IMR-90 (cell line): ENCODE measurements around the gene KLHL17. TPM values are rescaled to one million over a fixed set of nuclear protein-coding genes. Genes with fewer than 3 reads are reported as not detected.
"Not testable (repeated sequence)": the region's sequence is repeated elsewhere in the genome, so short reads cannot be mapped to it uniquely, and the experiment has no call there.

ENCODE experiments used
- ATAC-seq: fragments of 200-7000 bp; cut with Tn5 transposase; 2 replicates; pipeline ENCODE4 v1.9.1; 2020; ENCODE audit warnings: low read depth, mild to moderate bottlenecking, moderate library complexity
- BruUV-seq: library from RNA; stranded (reverse); fragments of 400-500 nt; replicated peaks from 2 replicates; lab custom pipeline; 2021; lab: Mats Ljungman, UMichigan
- CTCF ChIA-PET: fragments of 300-600 bp; formaldehyde crosslinking; extraction: SDS; loops from one replicate; lab custom pipeline; 2021; ENCODE audit warnings: antibody characterized with exemption; lab: Yijun Ruan, JAX
- POLR2A ChIA-PET: fragments of 300-600 bp; sonication (Branson Sonifier 250); formaldehyde crosslinking; loops from one replicate; lab custom pipeline; 2022; ENCODE audit warnings: antibody characterized with exemption; ENCODE audit not compliant: unreplicated experiment; lab: Charles Lee
- DNase-seq: peaks from one replicate; pipeline ENCODE4 v3.0.0; 2013
- H2AFZ ChIP-seq: replicated peaks from 2 replicates; pipeline ENCODE3; 2013; ENCODE audit warnings: low read length, mild to moderate bottlenecking; ENCODE audit not compliant: poor library complexity
- H2AK5ac ChIP-seq: 2 replicates; pipeline ENCODE4 v1.6.1; 2013; ENCODE audit warnings: low read depth, low read length, inconsistent platforms
- H2AK9ac ChIP-seq: replicated peaks from 2 replicates; pipeline ENCODE3; 2013; ENCODE audit warnings: mild to moderate bottlenecking, low read depth, low read length, moderate library complexity; ENCODE audit not compliant: poor library complexity
- H2BK120ac ChIP-seq: 2 replicates; pipeline ENCODE4 v1.6.1; 2013; ENCODE audit warnings: low read depth, low read length, inconsistent platforms
- H2BK15ac ChIP-seq: 3 replicates; pipeline ENCODE4 v1.6.1; 2013; ENCODE audit warnings: low read depth, low read length, inconsistent platforms
- H2BK20ac ChIP-seq: 2 replicates; pipeline ENCODE4 v1.6.1; 2013; ENCODE audit warnings: low read depth, mild to moderate bottlenecking, inconsistent platforms, low read length, moderate library complexity
- H2BK5ac ChIP-seq: 2 replicates; pipeline ENCODE4 v1.6.1; 2013; ENCODE audit warnings: mild to moderate bottlenecking, low read depth, low read length, inconsistent platforms; ENCODE audit not compliant: poor library complexity, severe bottlenecking
- H3K14ac ChIP-seq: replicated peaks from 2 replicates; pipeline ENCODE4 v1.6.1; 2013; ENCODE audit warnings: low read depth, low read length, inconsistent platforms
- H3K18ac ChIP-seq: 2 replicates; pipeline ENCODE4 v1.6.1; 2013; ENCODE audit warnings: low read depth, low read length, control low read depth
- H3K23ac ChIP-seq: 2 replicates; pipeline ENCODE4 v1.6.1; 2013; ENCODE audit warnings: low read depth, low read length, inconsistent platforms
- H3K27ac ChIP-seq: 2 replicates; pipeline ENCODE4 v1.5.1; 2013; ENCODE audit warnings: mild to moderate bottlenecking, control low read depth, low read length; ENCODE audit not compliant: insufficient read depth
- H3K27me3 ChIP-seq: 2 replicates; pipeline ENCODE4 v1.6.1; 2013; ENCODE audit warnings: low read length; ENCODE audit not compliant: control insufficient read depth, insufficient read depth
- H3K36me3 ChIP-seq: 2 replicates; pipeline ENCODE4 v1.6.1; 2013; ENCODE audit warnings: low read length, mixed read lengths; ENCODE audit not compliant: control insufficient read depth, insufficient read depth
- H3K4ac ChIP-seq: 2 replicates; pipeline ENCODE4 v1.6.1; 2013; ENCODE audit warnings: low read depth, low read length, inconsistent platforms
- H3K4me1 ChIP-seq: 2 replicates; pipeline ENCODE4 v1.6.1; 2013; ENCODE audit warnings: low read length, mixed read lengths; ENCODE audit not compliant: control insufficient read depth, insufficient read depth
- H3K4me2 ChIP-seq: 2 replicates; pipeline ENCODE4 v1.6.1; 2013; ENCODE audit warnings: low read depth, mild to moderate bottlenecking, control low read depth, low read length, moderate library complexity
- H3K4me3 ChIP-seq: 2 replicates; pipeline ENCODE4 v1.5.1; 2013; ENCODE audit warnings: low read depth, mild to moderate bottlenecking, control low read depth, low read length, moderate library complexity; ENCODE audit not compliant: insufficient read depth
- H3K56ac ChIP-seq: 2 replicates; pipeline ENCODE4 v1.6.1; 2013; ENCODE audit warnings: low read length, inconsistent platforms; ENCODE audit not compliant: insufficient read depth; ENCODE audit errors: extremely low read depth
- H3K79me1 ChIP-seq, 2 experiments: 2 replicates each; pipeline ENCODE4 v1.6.1; 2013; ENCODE audit warnings: low read length in 2 of 2, inconsistent platforms in 1 of 2, low read depth in 1 of 2
- H3K9ac ChIP-seq: 2 replicates; pipeline ENCODE4 v1.6.1; 2013; ENCODE audit warnings: low read depth, low read length, control low read depth
- H3K9me1 ChIP-seq: 2 replicates; pipeline ENCODE4 v1.6.1; 2013; ENCODE audit warnings: low read length, inconsistent platforms; ENCODE audit not compliant: insufficient read depth
- H3K9me3 ChIP-seq: 2 replicates; pipeline ENCODE4 v1.6.1; 2013; ENCODE audit warnings: low read length; ENCODE audit not compliant: control insufficient read depth, insufficient read depth
- H4K20me1 ChIP-seq: 2 replicates; pipeline ENCODE4 v1.6.1; 2013; ENCODE audit warnings: low read length, inconsistent platforms; ENCODE audit not compliant: insufficient read depth
- H4K5ac ChIP-seq: 2 replicates; pipeline ENCODE4 v1.6.1; 2013; ENCODE audit warnings: mild to moderate bottlenecking, low read depth, low read length, control low read depth
- H4K8ac ChIP-seq, 2 experiments: 2 replicates each; pipeline ENCODE4 v1.6.1; 2013; ENCODE audit warnings: low read depth in 2 of 2, low read length in 2 of 2, control low read depth in 1 of 2, inconsistent platforms in 1 of 2
- H4K91ac ChIP-seq: 2 replicates; pipeline ENCODE4 v1.6.1; 2013; ENCODE audit warnings: low read depth, low read length, inconsistent platforms; ENCODE audit not compliant: insufficient read depth
- WGBS, 2 experiments: methylation state at CpG; one replicate each; pipeline versions ENCODE4 v1.1.5 to v1.1.7; 2013; ENCODE audit warnings: missing lambda C conversion rate in 2 of 2; ENCODE audit not compliant: insufficient read length in 1 of 2; ENCODE audit errors: extremely low coverage in 2 of 2; 5-methylcytosine and 5-hydroxymethylcytosine counted together
- dilution Hi-C: fragments of 300-500 bp; cut with HindIII; formaldehyde crosslinking; loops from one replicate; pipeline ENCODE4 v1.14.3; 2018; ENCODE audit warnings: low sequenced_read_pairs; ENCODE audit not compliant: unreplicated experiment
- in situ Hi-C: fragments of 300-500 bp; cut with MboI; formaldehyde crosslinking; loops from 3 replicates; pipeline ENCODE4 v1.14.3; 2019; ENCODE audit warnings: low sequenced_read_pairs, inconsistent platforms, mixed read lengths
- intact Hi-C: fragments of 100-400 bp; cut with micrococcal nuclease; formaldehyde crosslinking; loops from 2 replicates; pipeline ENCODE4 v1.10.0; 2022
- polyA plus RNA-seq, 3 experiments: library from polyadenylated mRNA; depleted of rRNA; stranded (reverse); fragments of >200 nt; gene quantifications; 2 replicates each; pipeline ENCODE4 v1.2.3, GENCODE V29; 2012; ENCODE audit warnings: low replicate concordance in 1 of 3
- total RNA-seq: library from RNA; depleted of rRNA; stranded (reverse); fragments of >200 nt; gene quantifications from 2 replicates; pipeline ENCODE4 v1.2.3, GENCODE V29; 2012

KLHL17 gene
- total and polyA plus RNA-seq, 2 of the 4 experiments (the other 2 are of a cell fraction): 3.4 to 41.0 TPM

DNA sequence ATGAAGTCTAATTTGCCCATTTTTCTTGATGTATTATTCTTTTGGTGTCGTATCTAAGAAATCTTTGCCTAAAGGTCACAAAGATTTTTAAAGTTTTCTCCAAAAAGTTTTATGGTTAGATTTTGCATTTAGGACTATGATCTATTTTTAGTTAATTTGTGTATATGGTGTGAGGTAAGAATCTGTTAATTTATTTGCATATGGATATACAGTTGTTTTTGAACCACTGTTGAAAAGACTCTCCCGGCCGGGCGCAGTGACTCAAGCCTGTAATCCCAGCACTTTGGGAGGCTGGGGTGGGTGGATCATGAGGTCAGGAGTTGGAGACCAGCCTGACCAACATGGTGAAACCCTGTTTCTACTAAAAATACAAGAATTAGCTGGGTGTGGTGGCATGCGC, 27.7 kb downstream of the KLHL17 start:
- 87% methylated on average over 3 of the region's 5 CpGs; no CpG with 5 or more reads in 1 of the 2 experiments for WGBS, 2 experiments
- DNase-seq, dilution Hi-C loops, H2AK9ac ChIP-seq, H4K91ac ChIP-seq, H2BK20ac ChIP-seq, H3K14ac ChIP-seq, ATAC-seq, H4K8ac ChIP-seq, H3K4me1 ChIP-seq, H3K27ac ChIP-seq, H3K9me1 ChIP-seq, H3K18ac ChIP-seq, BruUV-seq, H4K20me1 ChIP-seq, H3K4me2 ChIP-seq, H3K27me3 ChIP-seq, H4K5ac ChIP-seq, CTCF ChIA-PET, POLR2A ChIA-PET, in situ Hi-C loops, H2BK120ac ChIP-seq, intact Hi-C loops, H3K56ac ChIP-seq, H3K23ac ChIP-seq, H3K9ac ChIP-seq, H3K36me3 ChIP-seq, H3K79me1 ChIP-seq, H2AK5ac ChIP-seq, H2BK5ac ChIP-seq, H2BK15ac ChIP-seq, H3K4me3 ChIP-seq, H3K4ac ChIP-seq, H2AFZ ChIP-seq: not testable (repeated sequence)
- H3K9me3 ChIP-seq: peaks cover 10% of the 10 kb centered on the region
